ENCODE measurements around the gene RPS3. TPM values are rescaled to one million over a fixed set of nuclear protein-coding genes. Genes with fewer than 3 reads are reported as not detected.

RPS3 gene
- total and polyA plus RNA-seq, 2 donors (not counting 1 experiment from before 2014, with no cell fraction given): 1,593 to 3,359 TPM

DNA sequence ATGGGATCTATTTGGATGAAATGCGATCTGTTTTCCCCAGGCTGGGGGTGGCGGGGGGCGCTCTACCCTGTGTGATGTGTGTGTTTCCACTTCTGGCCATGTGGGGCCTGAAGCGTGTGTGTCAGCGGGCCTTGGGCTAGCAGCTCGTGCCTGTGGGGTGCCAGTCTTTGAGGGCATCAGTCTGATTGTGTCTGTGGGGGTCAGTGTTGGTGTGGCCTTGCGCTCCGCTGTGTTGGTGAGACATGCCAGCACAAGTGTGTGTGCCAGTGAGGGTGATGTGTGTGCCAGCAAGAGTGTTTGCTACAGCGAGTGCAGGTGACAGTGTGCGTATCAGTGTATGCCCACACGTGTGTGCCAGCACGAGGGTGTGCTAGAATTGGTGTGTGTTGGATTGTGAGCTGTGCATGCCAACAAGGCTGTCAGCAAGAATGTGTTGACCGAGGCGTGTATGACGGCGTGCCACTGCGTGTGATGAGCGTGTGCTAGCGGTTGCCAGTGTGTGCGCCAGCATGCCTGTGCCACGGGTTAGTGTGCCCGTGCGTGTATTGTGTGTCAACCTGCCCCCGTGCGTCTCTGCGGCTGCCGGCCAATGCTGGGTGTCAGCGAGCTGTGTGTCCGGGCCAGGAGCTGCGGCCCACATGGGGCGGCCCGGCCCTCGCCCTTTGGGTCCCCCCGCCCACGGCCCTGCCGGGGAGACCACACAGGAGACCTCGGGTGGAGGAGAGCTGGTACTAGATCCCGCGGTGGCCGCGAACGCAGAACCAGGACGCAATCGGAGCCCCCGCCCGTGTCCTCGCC, 48.4 kb upstream of the RPS3 start:
- Histone ChIP-seq H3K4me3 (replicated peaks in 1 of 4; ENCODE audit: control extremely low read depth in 1 of 4, insufficient read depth in 1 of 4, low read depth in 3 of 4, low read length in 4 of 4) (peak overlapping the region; percentile 23 to 65 (median 50)), H3K9me3 (ENCODE audit: control insufficient read depth, insufficient read depth, low read depth, low read length) (no peaks in the 10 kb centered on the region), H4K20me1 (ENCODE audit: control insufficient read depth, extremely low read depth, insufficient read depth, low read length) (no peaks in the 10 kb centered on the region), H3K4me1 (ENCODE audit: control insufficient read depth, extremely low read depth, insufficient read depth, low read length) (peaks cover 22% of the 10 kb centered on the region), H3K79me2 (ENCODE audit: control insufficient read depth, insufficient read depth, low read length) (no peaks in the 10 kb centered on the region), H3K27me3 (ENCODE audit: control insufficient read depth, insufficient read depth, low read length) (no peaks in the 10 kb centered on the region), H2AFZ (ENCODE audit: low read length) (peak overlapping the region; percentile 7), H3K36me3 (ENCODE audit: control insufficient read depth, insufficient read depth, low read length) (no peaks in the 10 kb centered on the region), H3K4me2 (ENCODE audit: extremely low read depth, insufficient read depth, low read length) (peak overlapping the region; percentile 61), H3K27ac (ENCODE audit: insufficient read depth, low read length) (no peak overlapping the region), H3K9ac (ENCODE audit: insufficient read depth, low read length) (peak overlapping the region; percentile 48)
- TF ChIP-seq EZH2 (IDR thresholded peaks at IDR 0.05; ENCODE audit: low read length, missing control alignments): no peak
- TF ChIP-seq, protein P1, sequence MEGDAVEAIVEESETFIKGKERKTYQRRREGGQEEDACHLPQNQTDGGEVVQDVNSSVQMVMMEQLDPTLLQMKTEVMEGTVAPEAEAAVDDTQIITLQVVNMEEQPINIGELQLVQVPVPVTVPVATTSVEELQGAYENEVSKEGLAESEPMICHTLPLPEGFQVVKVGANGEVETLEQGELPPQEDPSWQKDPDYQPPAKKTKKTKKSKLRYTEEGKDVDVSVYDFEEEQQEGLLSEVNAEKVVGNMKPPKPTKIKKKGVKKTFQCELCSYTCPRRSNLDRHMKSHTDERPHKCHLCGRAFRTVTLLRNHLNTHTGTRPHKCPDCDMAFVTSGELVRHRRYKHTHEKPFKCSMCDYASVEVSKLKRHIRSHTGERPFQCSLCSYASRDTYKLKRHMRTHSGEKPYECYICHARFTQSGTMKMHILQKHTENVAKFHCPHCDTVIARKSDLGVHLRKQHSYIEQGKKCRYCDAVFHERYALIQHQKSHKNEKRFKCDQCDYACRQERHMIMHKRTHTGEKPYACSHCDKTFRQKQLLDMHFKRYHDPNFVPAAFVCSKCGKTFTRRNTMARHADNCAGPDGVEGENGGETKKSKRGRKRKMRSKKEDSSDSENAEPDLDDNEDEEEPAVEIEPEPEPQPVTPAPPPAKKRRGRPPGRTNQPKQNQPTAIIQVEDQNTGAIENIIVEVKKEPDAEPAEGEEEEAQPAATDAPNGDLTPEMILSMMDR (conservative IDR thresholded peaks at IDR 0.05 in 1 of 2, IDR thresholded peaks at IDR 0.05 in 1 of 2; ENCODE audit: low read depth in 1 of 2, low read length in 2 of 2): peak in 1 of 2 donors; percentile 19
- peak; percentile 35 to 49 for DNase-seq (ENCODE audit: low read depth in 2 of 2)

DNA sequence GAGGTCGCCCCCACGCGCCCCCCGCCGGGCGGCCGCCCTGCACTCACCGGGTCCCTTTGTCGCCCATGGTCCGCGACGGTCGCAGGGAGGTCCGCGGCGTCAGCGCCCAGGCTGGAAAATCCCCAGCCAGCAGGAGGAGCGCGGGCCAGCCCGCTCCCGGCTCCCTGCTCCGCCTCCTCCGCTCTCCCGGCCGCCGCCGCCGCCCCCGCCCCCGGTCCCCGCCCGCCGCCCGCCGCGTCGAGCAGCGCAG, 47.9 kb upstream of the RPS3 start, which contains the start of gene ARRB1:
TSS of gene ARRB1 (minus strand) at position 121 of the 250 bp plus-strand sequence. CDS start at position 67, 54 bp downstream.
- H3K9ac ChIP-seq (ENCODE audit: insufficient read depth, low read length): peak within 1 kb of the TSS; percentile 48

More for the DNA sequence above, 47.9 kb upstream of the RPS3 start, which contains the start of gene ARRB1:
- DNase-seq (ENCODE audit: low read depth in 2 of 2): no peak
- Histone ChIP-seq H3K4me1 (ENCODE audit: control insufficient read depth, extremely low read depth, insufficient read depth, low read length) (peaks cover 22% of the 10 kb centered on the region), H4K20me1 (ENCODE audit: control insufficient read depth, extremely low read depth, insufficient read depth, low read length) (no peaks in the 10 kb centered on the region), H2AFZ (ENCODE audit: low read length) (peak within 1 kb of the TSS; percentile 20), H3K27me3 (ENCODE audit: control insufficient read depth, insufficient read depth, low read length) (peaks cover under 1% of the 10 kb centered on the region), H3K4me3 (replicated peaks in 1 of 4; ENCODE audit: control extremely low read depth in 1 of 4, insufficient read depth in 1 of 4, low read depth in 3 of 4, low read length in 4 of 4) (peak within 1 kb of the TSS; percentile 39 to 65 (median 58)), H3K36me3 (ENCODE audit: control insufficient read depth, insufficient read depth, low read length) (no peaks in the 10 kb centered on the region), H3K79me2 (ENCODE audit: control insufficient read depth, insufficient read depth, low read length) (no peaks in the 10 kb centered on the region), H3K9me3 (ENCODE audit: control insufficient read depth, insufficient read depth, low read depth, low read length) (no peaks in the 10 kb centered on the region), H3K4me2 (ENCODE audit: extremely low read depth, insufficient read depth, low read length) (peak within 1 kb of the TSS; percentile 83), H3K27ac (ENCODE audit: insufficient read depth, low read length) (no peak within 1 kb of the TSS)
- TF ChIP-seq EZH2 (IDR thresholded peaks at IDR 0.05; ENCODE audit: low read length, missing control alignments): no peak
- TF ChIP-seq, protein P1 (conservative IDR thresholded peaks at IDR 0.05 in 1 of 2, IDR thresholded peaks at IDR 0.05 in 1 of 2; ENCODE audit: low read depth in 1 of 2, low read length in 2 of 2): no peak
